Peyer's patch (tissue), 4 donors: ENCODE measurements around the gene MAN2A1.

ENCODE experiments used
- POLR2A ChIP-seq, 2 donors: fragments of 450-650 bp; IDR thresholded peaks; one replicate each; pipeline ENCODE4 v1.5.1; 2017; ENCODE audit warnings: antibody characterized with exemption in 2 of 2, mild to moderate bottlenecking in 2 of 2, moderate library complexity in 2 of 2
- TF ChIP-seq, protein P1 (sequence below), 6 experiments: fragments of 450-650 bp in 4 of 6; fragments of 200-600 bp in 2 of 6; sonication (generic) in 1 of 6; IDR thresholded peaks; one replicate each; pipeline ENCODE4 v1.5.1; 2017 to 2019; ENCODE audit warnings: antibody characterized with exemption in 6 of 6, mild to moderate bottlenecking in 3 of 6, moderate library complexity in 1 of 6

DNA sequence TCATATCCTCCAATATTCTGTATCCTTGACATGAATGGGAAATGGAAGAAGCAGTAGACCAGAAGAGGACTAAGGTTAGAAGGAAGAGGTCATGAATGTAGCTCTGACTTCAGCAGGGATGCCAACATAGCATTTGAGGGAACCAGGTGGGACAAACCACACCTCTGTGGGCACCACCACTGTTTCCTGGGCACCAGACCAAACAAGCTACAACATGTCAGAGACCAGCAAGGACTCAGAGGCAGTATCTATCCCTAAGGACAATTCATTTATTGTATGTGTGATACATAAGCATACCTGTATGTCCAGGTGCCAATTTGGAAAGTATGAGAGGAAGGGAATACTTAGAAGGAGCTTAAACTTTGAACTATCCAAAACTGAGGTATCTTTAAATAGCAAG lies 192.8 kb downstream of the MAN2A1 start:
- TF ChIP-seq, protein P1, sequence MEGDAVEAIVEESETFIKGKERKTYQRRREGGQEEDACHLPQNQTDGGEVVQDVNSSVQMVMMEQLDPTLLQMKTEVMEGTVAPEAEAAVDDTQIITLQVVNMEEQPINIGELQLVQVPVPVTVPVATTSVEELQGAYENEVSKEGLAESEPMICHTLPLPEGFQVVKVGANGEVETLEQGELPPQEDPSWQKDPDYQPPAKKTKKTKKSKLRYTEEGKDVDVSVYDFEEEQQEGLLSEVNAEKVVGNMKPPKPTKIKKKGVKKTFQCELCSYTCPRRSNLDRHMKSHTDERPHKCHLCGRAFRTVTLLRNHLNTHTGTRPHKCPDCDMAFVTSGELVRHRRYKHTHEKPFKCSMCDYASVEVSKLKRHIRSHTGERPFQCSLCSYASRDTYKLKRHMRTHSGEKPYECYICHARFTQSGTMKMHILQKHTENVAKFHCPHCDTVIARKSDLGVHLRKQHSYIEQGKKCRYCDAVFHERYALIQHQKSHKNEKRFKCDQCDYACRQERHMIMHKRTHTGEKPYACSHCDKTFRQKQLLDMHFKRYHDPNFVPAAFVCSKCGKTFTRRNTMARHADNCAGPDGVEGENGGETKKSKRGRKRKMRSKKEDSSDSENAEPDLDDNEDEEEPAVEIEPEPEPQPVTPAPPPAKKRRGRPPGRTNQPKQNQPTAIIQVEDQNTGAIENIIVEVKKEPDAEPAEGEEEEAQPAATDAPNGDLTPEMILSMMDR (IDR thresholded peaks at IDR 0.05) = no peak
- TF ChIP-seq POLR2A (IDR thresholded peaks at IDR 0.05) = no peak
